B cell (primary cell): ENCODE measurements around the gene KIF7. TPM values are rescaled to one million over a fixed set of nuclear protein-coding genes. Genes with fewer than 3 reads are reported as not detected.

Experiments
- ATAC-seq: fragments of 200-7000 bp; cut with Tn5 transposase; one replicate; pipeline ENCODE4 v1.10.0; 2021; ENCODE audit warnings: low read depth, mild to moderate bottlenecking, moderate number of reproducible peaks, moderate library complexity
- CTCF ChIA-PET: fragments of 350-600 bp; sonication (Branson Sonifier 250); formaldehyde crosslinking; loops from one replicate; lab custom pipeline; 2021; ENCODE audit warnings: antibody characterized with exemption, inconsistent platforms; lab: Charles Lee
- POLR2A ChIA-PET: fragments of 350-600 bp; sonication (Branson Sonifier 250); formaldehyde crosslinking; loops from one replicate; lab custom pipeline; 2021; ENCODE audit warnings: antibody characterized with exemption; lab: Charles Lee
- DNase-seq: peaks from one replicate; pipeline ENCODE4 v3.0.0; 2013
- H2AFZ ChIP-seq: 2 replicates; pipeline ENCODE4 v1.6.1; 2012; ENCODE audit warnings: mild to moderate bottlenecking, low read depth, low read length; ENCODE audit not compliant: insufficient read depth, poor library complexity, severe bottlenecking
- H3K27ac ChIP-seq, 2 donors: 1 replicate in 1 of 2; 2 replicates in 1 of 2; pipeline ENCODE4 v1.5.1; 2012 to 2013; ENCODE audit warnings: low read length in 2 of 2, mild to moderate bottlenecking in 2 of 2, moderate library complexity in 1 of 2
- H3K27me3 ChIP-seq, 4 experiments: fragments of 200-600 bp in 1 of 4; sonication (generic) in 1 of 4; replicated peaks in 1 of 4; 1 replicate in 2 of 4; 2 replicates in 2 of 4; pipeline versions ENCODE4 v1.6.1 to v1.7.0; 2013 to 2016; ENCODE audit warnings: low read length in 3 of 4, mild to moderate bottlenecking in 2 of 4, mixed read lengths in 1 of 4, moderate library complexity in 1 of 4; ENCODE audit not compliant: insufficient read depth in 4 of 4, control insufficient read depth in 3 of 4; ENCODE audit errors: control extremely low read depth in 1 of 4
- H3K36me3 ChIP-seq, 2 experiments: replicated peaks in 1 of 2; 1 replicate in 1 of 2; 2 replicates in 1 of 2; pipeline versions ENCODE4 v1.6.1 to v1.7.1; 2013; ENCODE audit warnings: low read length in 1 of 2; ENCODE audit not compliant: insufficient read depth in 2 of 2, control insufficient read depth in 1 of 2; ENCODE audit errors: control extremely low read depth in 1 of 2, extremely low read depth in 1 of 2
- H3K4me1 ChIP-seq, 2 donors: fragments of 200-600 bp in 1 of 2; sonication (generic) in 1 of 2; 1 replicate in 1 of 2; 2 replicates in 1 of 2; pipeline versions ENCODE4 v1.5.1 to v1.6.1; 2013 to 2017; ENCODE audit warnings: low read length in 2 of 2; ENCODE audit not compliant: control insufficient read depth in 2 of 2, insufficient read depth in 2 of 2
- H3K4me2 ChIP-seq: replicated peaks from 2 replicates; pipeline ENCODE3; 2012; ENCODE audit warnings: mild to moderate bottlenecking, low read depth, low read length; ENCODE audit not compliant: poor library complexity, severe bottlenecking
- H3K4me3 ChIP-seq, 5 experiments: fragments of 200-600 bp in 1 of 5; sonication (generic) in 1 of 5; 1 replicate in 3 of 5; 2 replicates in 2 of 5; pipeline versions ENCODE4 v1.5.1 to v1.7.0; 2011 to 2016; ENCODE audit warnings: low read length in 4 of 5, mild to moderate bottlenecking in 4 of 5, low read depth in 2 of 5, control low read depth in 1 of 5, moderate library complexity in 1 of 5; ENCODE audit not compliant: insufficient read depth in 1 of 5; ENCODE audit errors: control extremely low read depth in 1 of 5, extremely low read depth in 1 of 5
- H3K79me2 ChIP-seq: fragments of 200-600 bp; sonication (generic); one replicate; pipeline ENCODE4 v1.6.0; 2016; ENCODE audit warnings: low read length; ENCODE audit not compliant: control insufficient read depth, insufficient read depth
- H3K9ac ChIP-seq: fragments of 200-600 bp; sonication (generic); 2 replicates; pipeline ENCODE4 v1.6.1; 2017; ENCODE audit warnings: mild to moderate bottlenecking, low read length, moderate library complexity
- H3K9me3 ChIP-seq, 3 donors: one replicate each; pipeline versions ENCODE4 v1.6.1 to v1.7.1; 2013; ENCODE audit warnings: low read length in 2 of 3; ENCODE audit not compliant: control insufficient read depth in 2 of 3, insufficient read depth in 1 of 3; ENCODE audit errors: control extremely low read depth in 1 of 3
- H4K20me1 ChIP-seq: 2 replicates; pipeline ENCODE4 v1.6.0; 2012; ENCODE audit warnings: mild to moderate bottlenecking, low read length; ENCODE audit not compliant: insufficient read depth, control insufficient read depth, poor library complexity, severe bottlenecking
- H3K27ac Mint-ChIP-seq: one replicate; pipeline ENCODE4 v1.8.0; 2021; ENCODE audit warnings: mixed read lengths
- H3K27me3 Mint-ChIP-seq: one replicate; pipeline ENCODE4 v1.8.0; 2021; ENCODE audit warnings: mixed read lengths
- H3K4me1 Mint-ChIP-seq: one replicate; pipeline ENCODE4 v1.8.0; 2021; ENCODE audit warnings: mixed read lengths
- H3K4me3 Mint-ChIP-seq: one replicate; pipeline ENCODE4 v1.8.0; 2021; ENCODE audit warnings: mixed read lengths
- H3K9me3 Mint-ChIP-seq: one replicate; pipeline ENCODE4 v1.8.0; 2022; ENCODE audit warnings: mixed read lengths; ENCODE audit not compliant: insufficient read depth
- CTCF ChIP-seq: fragments of 200-600 bp; IDR thresholded peaks from one replicate; pipeline ENCODE4 v1.8.0; 2022; ENCODE audit warnings: antibody characterized with exemption, mild to moderate bottlenecking
- EZH2 ChIP-seq: IDR thresholded peaks from 2 replicates; pipeline ENCODE4 v1.6.1; 2012; ENCODE audit warnings: borderline replicate concordance, low read depth, mild to moderate bottlenecking, moderate library complexity, low read length; ENCODE audit not compliant: insufficient read depth, poor library complexity, severe bottlenecking
- WGBS: methylation state at CpG from one replicate; pipeline ENCODE4 v1.1.5; 2013; ENCODE audit warnings: missing lambda C conversion rate; ENCODE audit not compliant: insufficient coverage; 5-methylcytosine and 5-hydroxymethylcytosine counted together
- intact Hi-C: fragments of 100-400 bp; cut with micrococcal nuclease; formaldehyde crosslinking; loops from one replicate; pipeline ENCODE4 v1.10.0; 2022
- polyA plus RNA-seq: library from polyadenylated mRNA; depleted of rRNA; stranded (reverse); fragments of >200 nt; gene quantifications from 2 replicates; pipeline ENCODE4 v1.2.3, GENCODE V29; 2012
- total RNA-seq, 2 donors: library from RNA; stranded (reverse); fragments of 120-200 nt in 1 of 2; gene quantifications; 1 replicate in 1 of 2; 2 replicates in 1 of 2; pipeline versions ENCODE4 v1.2.3 to v1.2.4, GENCODE V29; 2013 to 2022

KIF7 gene
- total and polyA plus RNA-seq, 2 donors (not counting 1 experiment from before 2014, with no cell fraction given), result not detected

- H3K79me2 ChIP-seq, result no peaks in the 10 kb centered on the region
- no peaks in the 10 kb centered on the region for H3K36me3 ChIP-seq
- CTCF ChIA-PET, result no interaction called here
- intact Hi-C loops, result no loop called here
- no peak for TF ChIP-seq EZH2
- Mint-ChIP-seq H3K9me3 (no peaks in the 10 kb centered on the region), H3K27me3 (peaks cover 22% of the 10 kb centered on the region), H3K4me3 (no peak overlapping the region), H3K27ac (no peak overlapping the region), H3K4me1 (peaks cover 7% of the 10 kb centered on the region)
- POLR2A ChIA-PET, result no interaction called here
- no peaks in the 10 kb centered on the region for H4K20me1 ChIP-seq
- peaks cover 0 to 7% of the 10 kb centered on the region in 2 donors for H3K4me1 ChIP-seq
- H2AFZ ChIP-seq, result no peak overlapping the region
- H3K9ac ChIP-seq, result no peak overlapping the region
- H3K4me3 ChIP-seq, result no peak overlapping the region
- DNase-seq (no peak), ATAC-seq (no peak)
- H3K27ac ChIP-seq, result no peak overlapping the region
- WGBS, result 97% methylated on average over 10 of the region's 13 CpGs
- H3K27me3 ChIP-seq, result peaks cover 0 to 24% (median 6%) of the 10 kb centered on the region in 4 experiments
- no peak overlapping the region for H3K4me2 ChIP-seq
- no peaks in the 10 kb centered on the region for H3K9me3 ChIP-seq
These were observed 11.8 kb upstream of the KIF7 start for GRCh38 chr15:89666858-89667705.

GRCh38 chr15:89666184-89666857 lies 11.1 kb upstream of the KIF7 start:
- no peak overlapping the region for H3K4me3 ChIP-seq
- ATAC-seq, result no peak
- H2AFZ ChIP-seq, result no peak overlapping the region
- Mint-ChIP-seq H3K9me3 (no peaks in the 10 kb centered on the region), H3K27ac (no peak overlapping the region), H3K27me3 (peaks cover 25% of the 10 kb centered on the region), H3K4me3 (no peak overlapping the region), H3K4me1 (peaks cover 7% of the 10 kb centered on the region)
- H3K4me2 ChIP-seq, result peak overlapping the region; percentile 46
- H3K79me2 ChIP-seq, result no peaks in the 10 kb centered on the region
- WGBS, result 96% methylated on average over 5 of the region's 8 CpGs
- CTCF ChIA-PET, result no interaction called here
- H4K20me1 ChIP-seq, result no peaks in the 10 kb centered on the region
- intact Hi-C loops, result no loop called here
- H3K4me1 ChIP-seq, result peaks cover 0 to 7% of the 10 kb centered on the region in 2 donors
- POLR2A ChIA-PET, result no interaction called here
- no peak for TF ChIP-seq CTCF
- TF ChIP-seq EZH2, result no peak
- DNase-seq, result no peak
- H3K36me3 ChIP-seq, result no peaks in the 10 kb centered on the region
- no peak overlapping the region for H3K9ac ChIP-seq
- H3K27me3 ChIP-seq, result peaks cover 0 to 24% (median 6%) of the 10 kb centered on the region in 4 experiments
- no peak overlapping the region for H3K27ac ChIP-seq
- no peaks in the 10 kb centered on the region for H3K9me3 ChIP-seq
